Measurements from ENCODE around the gene RIMKLB. TPM values are rescaled to one million over a fixed set of nuclear protein-coding genes. Genes with fewer than 3 reads are reported as not detected.

Gene RIMKLB
- polyA plus RNA-seq, 2 of the 4 experiments (the other 2 are of a cell fraction), result 21.0 to 43.8 TPM

DNA sequence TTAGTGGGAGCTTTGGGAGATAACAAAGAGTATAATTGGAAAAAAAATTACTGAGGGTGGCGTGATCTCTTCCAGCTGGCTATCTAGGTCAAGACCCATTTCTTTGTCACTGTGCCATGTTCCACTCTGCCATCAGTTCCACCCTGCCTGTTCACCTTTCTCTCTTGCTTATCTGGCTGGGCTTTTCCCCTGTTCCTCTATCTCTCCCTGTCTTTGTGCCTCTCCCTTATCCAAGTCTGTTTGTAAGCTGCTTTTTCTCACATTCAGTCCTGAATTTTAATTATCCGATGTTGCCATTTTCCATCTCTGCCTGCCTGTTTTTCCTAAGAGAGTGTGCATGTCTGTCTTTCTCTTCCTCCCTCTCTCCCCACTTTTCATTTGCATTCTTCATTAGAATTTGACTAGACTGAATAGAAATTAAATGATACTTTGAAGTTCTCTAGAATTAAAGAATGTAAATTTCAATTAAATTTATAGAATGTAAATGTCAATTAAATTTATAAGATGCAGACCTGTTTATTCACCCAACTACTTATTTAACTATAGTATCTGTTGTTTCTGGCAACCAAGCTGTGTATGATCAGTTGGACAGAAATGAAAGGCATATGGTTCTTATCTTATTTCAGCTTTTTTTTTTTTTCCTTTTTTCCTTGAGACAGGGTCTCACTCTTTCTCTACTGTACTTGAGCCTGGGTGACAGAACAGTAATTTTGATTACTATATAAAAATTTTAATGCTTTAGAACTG, 83.8 kb downstream of the RIMKLB start:
- H3K4me2 ChIP-seq, result no peak overlapping the region
- no peak for TF ChIP-seq HOXA7 (CRISPR knock-in tag; IDR thresholded peaks at IDR 0.05)
- TF ChIP-seq HOXB5 (CRISPR knock-in tag; IDR thresholded peaks at IDR 0.05), result no peak
- TF ChIP-seq EHMT2 (IDR thresholded peaks at IDR 0.05; ENCODE audit: low read depth), result no peak
- TF ChIP-seq HDAC2 (IDR thresholded peaks at IDR 0.05), result no peak
- no peak for TF ChIP-seq RNF2 (IDR thresholded peaks at IDR 0.05; ENCODE audit: borderline replicate concordance, low read depth)
- no peak for TF ChIP-seq ZSCAN20 (CRISPR knock-in tag; IDR thresholded peaks at IDR 0.05)
- no peak for TF ChIP-seq GATA3 (IDR thresholded peaks at IDR 0.05; ENCODE audit: borderline replicate concordance)
- TF ChIP-seq MYC (IDR thresholded peaks at IDR 0.05; ENCODE audit: borderline replicate concordance, low read length), result no peak
- TF ChIP-seq CHD2 (IDR thresholded peaks at IDR 0.05; ENCODE audit: low read length, partially characterized antibody), result no peak
- no peak for TF ChIP-seq RAD21 (conservative IDR thresholded peaks at IDR 0.05 in 1 of 2, IDR thresholded peaks at IDR 0.05 in 1 of 2)
- TF ChIP-seq JUN (IDR thresholded peaks at IDR 0.05), result no peak
- no peak for TF ChIP-seq POLR2AphosphoS2 (conservative IDR thresholded peaks at IDR 0.05; ENCODE audit: low read length)
- TF ChIP-seq SMC3 (IDR thresholded peaks at IDR 0.05), result no peak
- no peak for TF ChIP-seq TP53 (CRISPR knock-in tag; IDR thresholded peaks at IDR 0.05)
- TF ChIP-seq FOSB (CRISPR knock-in tag; IDR thresholded peaks at IDR 0.05), result no peak
- no peak for TF ChIP-seq JUNB (IDR thresholded peaks at IDR 0.05)
- no peak for TF ChIP-seq FOXS1 (CRISPR knock-in tag; IDR thresholded peaks at IDR 0.05)
- no peak for TF ChIP-seq CBX2 (IDR thresholded peaks at IDR 0.05; ENCODE audit: borderline replicate concordance, low read depth)
- DNase-seq (ENCODE audit: low read depth in 1 of 2, low spot score in 1 of 2), result no peak
- H3K4me3 ChIP-seq, result no peak overlapping the region
- no peaks in the 10 kb centered on the region for H3K9me3 ChIP-seq
- peak; percentile 32 for FAIRE-seq
- no peaks in the 10 kb centered on the region for H3K4me1 ChIP-seq
- 91% methylated on average over 2 of the region's 2 CpGs for WGBS (ENCODE audit: missing lambda C conversion rate)
- ChIA-PET POLR2A (no interaction called here), CTCF (interaction anchor here (0.7 to 1.1 kb wide), 4 partner anchors 21 to 112 kb away, joined by 3 to 4 read pairs (median 3); no protein-coding TSS in a partner anchor)
- ATAC-seq, result no peak
- H3K27ac ChIP-seq, result no peak overlapping the region

DNA sequence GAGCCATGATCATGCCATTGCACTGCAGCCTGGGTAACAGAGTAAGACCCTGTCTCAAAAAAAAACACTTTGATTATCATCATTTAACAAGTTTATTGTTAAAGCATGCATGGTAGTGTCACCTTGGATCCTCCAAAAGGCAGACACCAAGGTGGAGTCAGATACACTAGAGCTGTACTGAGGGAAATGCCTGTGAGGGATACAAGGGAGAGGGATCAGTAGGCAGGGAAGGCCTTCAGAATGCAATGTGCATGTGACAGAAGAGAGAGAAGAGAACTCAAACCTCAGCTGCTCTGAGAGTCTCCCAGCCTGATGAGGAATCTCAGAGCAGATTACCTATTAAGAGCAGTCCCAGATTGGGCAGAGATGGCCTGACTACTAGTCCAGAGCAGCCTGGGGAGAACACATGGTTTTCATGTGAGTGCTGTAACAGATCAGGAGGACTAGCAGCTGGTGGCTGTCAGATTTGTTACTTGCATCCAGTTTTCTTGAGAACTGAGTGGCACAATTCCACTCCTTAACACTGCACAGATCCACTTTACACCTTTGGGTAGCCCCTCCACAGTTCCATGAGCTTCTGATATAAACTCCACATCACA, 86.6 kb downstream of the RIMKLB start:
- no peaks in the 10 kb centered on the region for H3K4me1 ChIP-seq
- CTCF ChIA-PET, result interaction anchor here (2.6 kb wide), 1 partner anchor 106 kb away, joined by 11 read pairs; no protein-coding TSS in a partner anchor
- TF ChIP-seq ZSCAN20 (CRISPR knock-in tag; IDR thresholded peaks at IDR 0.05) (no peak), SMC3 (IDR thresholded peaks at IDR 0.05) (no peak), SREBF2 (IDR thresholded peaks at IDR 0.05) (no peak), JUN (IDR thresholded peaks at IDR 0.05) (no peak), EHF (CRISPR knock-in tag; IDR thresholded peaks at IDR 0.05) (no peak)
- no peak overlapping the region for H3K4me2 ChIP-seq
- DNase-seq (ENCODE audit: low read depth in 1 of 2, low spot score in 1 of 2), result no peak
- no peak overlapping the region for H3K4me3 ChIP-seq
- POLR2A ChIA-PET, result no interaction called here
- ATAC-seq, result peak in 1 of 2 experiments; percentile 41; a peak in 3 of 6 replicates
- no peak overlapping the region for H3K27ac ChIP-seq
- FAIRE-seq, result no peak
- H3K9me3 ChIP-seq, result no peaks in the 10 kb centered on the region

DNA sequence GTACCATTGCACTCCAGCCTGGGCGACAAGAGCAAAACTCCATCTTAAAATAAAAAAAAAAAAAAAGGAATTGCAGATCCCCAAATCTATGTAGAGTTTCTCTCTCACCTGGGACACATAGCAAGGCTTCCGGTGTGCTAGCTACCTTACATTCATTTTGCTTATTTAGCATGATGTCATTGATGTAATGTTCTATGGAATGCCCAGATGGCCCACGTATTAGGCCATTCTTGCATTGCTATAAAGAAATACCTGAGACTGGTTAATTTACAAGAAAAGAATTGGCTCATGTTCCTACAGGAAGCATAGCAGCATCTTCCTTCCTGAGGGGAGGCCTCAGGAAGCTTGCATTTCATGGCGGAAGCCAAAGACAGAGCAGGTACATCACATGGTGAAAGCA, 87.7 kb downstream of the RIMKLB start:
- Histone ChIP-seq H3K4me2 (no peak overlapping the region), H3K4me3 (no peak overlapping the region), H3K4me1 (no peaks in the 10 kb centered on the region), H3K9me3 (no peaks in the 10 kb centered on the region), H3K27ac (no peak overlapping the region)
- DNase-seq (ENCODE audit: low read depth in 1 of 2, low spot score in 1 of 2) (no peak), ATAC-seq (no peak), FAIRE-seq (no peak)
- ChIA-PET CTCF (interaction anchor here (2.6 kb wide), 1 partner anchor 105 kb away, joined by 11 read pairs; no protein-coding TSS in a partner anchor), POLR2A (no interaction called here)
- WGBS (ENCODE audit: missing lambda C conversion rate), result 80% methylated on average over 4 of the region's 4 CpGs
- TF ChIP-seq PHF8 (IDR thresholded peaks at IDR 0.05; ENCODE audit: borderline replicate concordance, low read depth) (no peak), ZSCAN20 (CRISPR knock-in tag; IDR thresholded peaks at IDR 0.05) (no peak), ZNF302 (CRISPR knock-in tag; IDR thresholded peaks at IDR 0.05) (no peak), MAZ (IDR thresholded peaks at IDR 0.05; ENCODE audit: borderline replicate concordance, low read depth, low read length) (no peak), BHLHE40 (IDR thresholded peaks at IDR 0.05; ENCODE audit: low read depth, low read length) (no peak), TP53 (CRISPR knock-in tag; IDR thresholded peaks at IDR 0.05) (no peak), NFE2L2 (conservative IDR thresholded peaks at IDR 0.05; ENCODE audit: low read length) (no peak)
- TF ChIP-seq, protein P1, sequence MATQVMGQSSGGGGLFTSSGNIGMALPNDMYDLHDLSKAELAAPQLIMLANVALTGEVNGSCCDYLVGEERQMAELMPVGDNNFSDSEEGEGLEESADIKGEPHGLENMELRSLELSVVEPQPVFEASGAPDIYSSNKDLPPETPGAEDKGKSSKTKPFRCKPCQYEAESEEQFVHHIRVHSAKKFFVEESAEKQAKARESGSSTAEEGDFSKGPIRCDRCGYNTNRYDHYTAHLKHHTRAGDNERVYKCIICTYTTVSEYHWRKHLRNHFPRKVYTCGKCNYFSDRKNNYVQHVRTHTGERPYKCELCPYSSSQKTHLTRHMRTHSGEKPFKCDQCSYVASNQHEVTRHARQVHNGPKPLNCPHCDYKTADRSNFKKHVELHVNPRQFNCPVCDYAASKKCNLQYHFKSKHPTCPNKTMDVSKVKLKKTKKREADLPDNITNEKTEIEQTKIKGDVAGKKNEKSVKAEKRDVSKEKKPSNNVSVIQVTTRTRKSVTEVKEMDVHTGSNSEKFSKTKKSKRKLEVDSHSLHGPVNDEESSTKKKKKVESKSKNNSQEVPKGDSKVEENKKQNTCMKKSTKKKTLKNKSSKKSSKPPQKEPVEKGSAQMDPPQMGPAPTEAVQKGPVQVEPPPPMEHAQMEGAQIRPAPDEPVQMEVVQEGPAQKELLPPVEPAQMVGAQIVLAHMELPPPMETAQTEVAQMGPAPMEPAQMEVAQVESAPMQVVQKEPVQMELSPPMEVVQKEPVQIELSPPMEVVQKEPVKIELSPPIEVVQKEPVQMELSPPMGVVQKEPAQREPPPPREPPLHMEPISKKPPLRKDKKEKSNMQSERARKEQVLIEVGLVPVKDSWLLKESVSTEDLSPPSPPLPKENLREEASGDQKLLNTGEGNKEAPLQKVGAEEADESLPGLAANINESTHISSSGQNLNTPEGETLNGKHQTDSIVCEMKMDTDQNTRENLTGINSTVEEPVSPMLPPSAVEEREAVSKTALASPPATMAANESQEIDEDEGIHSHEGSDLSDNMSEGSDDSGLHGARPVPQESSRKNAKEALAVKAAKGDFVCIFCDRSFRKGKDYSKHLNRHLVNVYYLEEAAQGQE (IDR thresholded peaks at IDR 0.05), result no peak
- TF ChIP-seq, protein P2, sequence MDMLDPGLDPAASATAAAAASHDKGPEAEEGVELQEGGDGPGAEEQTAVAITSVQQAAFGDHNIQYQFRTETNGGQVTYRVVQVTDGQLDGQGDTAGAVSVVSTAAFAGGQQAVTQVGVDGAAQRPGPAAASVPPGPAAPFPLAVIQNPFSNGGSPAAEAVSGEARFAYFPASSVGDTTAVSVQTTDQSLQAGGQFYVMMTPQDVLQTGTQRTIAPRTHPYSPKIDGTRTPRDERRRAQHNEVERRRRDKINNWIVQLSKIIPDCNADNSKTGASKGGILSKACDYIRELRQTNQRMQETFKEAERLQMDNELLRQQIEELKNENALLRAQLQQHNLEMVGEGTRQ (IDR thresholded peaks at IDR 0.05), result no peak
- TF ChIP-seq, protein P3, sequence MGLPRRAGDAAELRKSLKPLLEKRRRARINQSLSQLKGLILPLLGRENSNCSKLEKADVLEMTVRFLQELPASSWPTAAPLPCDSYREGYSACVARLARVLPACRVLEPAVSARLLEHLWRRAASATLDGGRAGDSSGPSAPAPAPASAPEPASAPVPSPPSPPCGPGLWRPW (IDR thresholded peaks at IDR 0.05), result no peak
- TF ChIP-seq, protein P4, sequence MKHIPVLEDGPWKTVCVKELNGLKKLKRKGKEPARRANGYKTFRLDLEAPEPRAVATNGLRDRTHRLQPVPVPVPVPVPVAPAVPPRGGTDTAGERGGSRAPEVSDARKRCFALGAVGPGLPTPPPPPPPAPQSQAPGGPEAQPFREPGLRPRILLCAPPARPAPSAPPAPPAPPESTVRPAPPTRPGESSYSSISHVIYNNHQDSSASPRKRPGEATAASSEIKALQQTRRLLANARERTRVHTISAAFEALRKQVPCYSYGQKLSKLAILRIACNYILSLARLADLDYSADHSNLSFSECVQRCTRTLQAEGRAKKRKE (CRISPR knock-in tag; IDR thresholded peaks at IDR 0.05; ENCODE audit: low read depth), result no peak

All from A549 (cell line).